Measurements from ENCODE around the gene KIF2A. TPM values are rescaled to one million over a fixed set of nuclear protein-coding genes. Genes with fewer than 3 reads are reported as not detected.

Gene KIF2A
- total and polyA plus RNA-seq, 2 donors (not counting 3 experiments of a cell fraction or from before 2014, with no cell fraction given): 17.1 to 65.1 TPM

GRCh38 chr5:62322484-62322883 is 16.5 kb downstream of the KIF2A start:
- no TSS peak for BruUV-seq (replicated peaks)
- dilution Hi-C loops (cut with MboI; ENCODE audit: extremely low pct_ligation_motif_present, low sequenced_read_pairs): no loop called here
- H4K20me1 ChIP-seq (replicated peaks; ENCODE audit: control insufficient read depth, extremely low read depth, insufficient read depth, low read length): peaks cover 23% of the 10 kb centered on the region
- H3K4me3 ChIP-seq (replicated peaks in 1 of 3; ENCODE audit: insufficient read depth in 1 of 3, low read depth in 1 of 3, low read length in 3 of 3): no peak overlapping the region
- H3K27ac ChIP-seq (ENCODE audit: insufficient read depth, low read depth, low read length): no peak overlapping the region
- no peaks in the 10 kb centered on the region for H3K36me3 ChIP-seq (ENCODE audit: control insufficient read depth in 2 of 2, extremely low read depth in 1 of 2, insufficient read depth in 2 of 2, low read length in 2 of 2)
- intact Hi-C loops (cut with micrococcal nuclease): no loop called here
- H3K79me2 ChIP-seq (ENCODE audit: control insufficient read depth, insufficient read depth, low read length): peaks cover 89% of the 10 kb centered on the region
- H3K4me1 ChIP-seq (ENCODE audit: control insufficient read depth, extremely low read depth, insufficient read depth, low read length): peaks cover 5% of the 10 kb centered on the region
- no peaks in the 10 kb centered on the region for H3K9me3 ChIP-seq (replicated peaks; ENCODE audit: control insufficient read depth, insufficient read depth, low read length)
- POLR2A ChIA-PET: no interaction called here
- no peak for FAIRE-seq
- no peak overlapping the region for H3K4me2 ChIP-seq (ENCODE audit: insufficient read depth, low read length)
- DNase-seq (ENCODE audit: low read depth, low spot score): no peak
- TF ChIP-seq EZH2 (IDR thresholded peaks at IDR 0.05; ENCODE audit: borderline replicate concordance, low read depth, low read length, severe bottlenecking): no peak
- no peak for TF ChIP-seq JUN (IDR thresholded peaks at IDR 0.05; ENCODE audit: borderline replicate concordance, insufficient read depth, insufficient read length, low read depth)
- no peak for TF ChIP-seq CTCF (IDR thresholded peaks at IDR 0.05; ENCODE audit: extremely low read depth in 1 of 2, insufficient read depth in 1 of 2, low read depth in 1 of 2, low read length in 2 of 2)
- TF ChIP-seq MYC (IDR thresholded peaks at IDR 0.05; ENCODE audit: low read depth, low read length): no peak
- TF ChIP-seq MAX (IDR thresholded peaks at IDR 0.05; ENCODE audit: insufficient read depth, insufficient read length): no peak
- no peak for TF ChIP-seq FOS (IDR thresholded peaks at IDR 0.05; ENCODE audit: borderline replicate concordance, insufficient read depth, low read length)
- no peak for TF ChIP-seq POLR2AphosphoS5 (IDR thresholded peaks at IDR 0.05; ENCODE audit: insufficient read depth, low read depth, low read length)
- no peak for TF ChIP-seq GATA2 (IDR thresholded peaks at IDR 0.05; ENCODE audit: insufficient read depth, insufficient read length, low read depth, low read length)
- TF ChIP-seq POLR2A (IDR thresholded peaks at IDR 0.05; ENCODE audit: low read depth, low read length): no peak
- H3K9ac ChIP-seq (replicated peaks; ENCODE audit: extremely low read depth, insufficient read depth, low read length): no peak overlapping the region
- H2AFZ ChIP-seq (ENCODE audit: low read depth, low read length): no peak overlapping the region
- CTCF ChIA-PET: interaction anchor here (1.2 kb wide), 1 partner anchor 30 kb away, joined by 4 read pairs; no protein-coding TSS in a partner anchor
- H3K9me1 ChIP-seq (replicated peaks; ENCODE audit: control insufficient read depth, extremely low read depth, insufficient read depth, low read length): no peaks in the 10 kb centered on the region
- no peaks in the 10 kb centered on the region for H3K27me3 ChIP-seq (ENCODE audit: control insufficient read depth in 2 of 2, insufficient read depth in 2 of 2, low read length in 2 of 2)

All from endothelial cell of umbilical vein (primary cell).